K562 (cell line): ENCODE measurements around the gene TADA1. TPM values are rescaled to one million over a fixed set of nuclear protein-coding genes. Genes with fewer than 3 reads are reported as not detected.

Experiments
- FOXK1 ChIP-seq: sonication (generic); formaldehyde crosslinking; IDR thresholded peaks from 2 replicates; pipeline ENCODE4 v1.8.0; 2022; ENCODE audit warnings: missing genetic modification reagents, mild to moderate bottlenecking, borderline replicate concordance
- GABPB2 ChIP-seq: fragments of 250-450 bp; sonication (Bioruptor Pico); conservative IDR thresholded peaks from 2 replicates; pipeline ENCODE4 v1.5.1; 2021; ENCODE audit warnings: mild to moderate bottlenecking
- HMGXB4 ChIP-seq: sonication (generic); formaldehyde crosslinking; IDR thresholded peaks from 2 replicates; pipeline ENCODE4 v1.8.1; 2023; ENCODE audit warnings: mild to moderate bottlenecking, missing genetic modification reagents
- JUN ChIP-seq, 2 experiments: sonication (generic) in 1 of 2; formaldehyde crosslinking in 1 of 2; IDR thresholded peaks; 2 replicates each; pipeline versions ENCODE4 v1.6.1 to v1.8.0; 2012 to 2022; ENCODE audit warnings: borderline replicate concordance in 2 of 2, mild to moderate bottlenecking in 2 of 2, improper control_type of control experiment in 1 of 2, low read depth in 1 of 2, low read length in 1 of 2, missing genetic modification reagents in 1 of 2
- MCM5 ChIP-seq: fragments of 450-650 bp; IDR thresholded peaks from 2 replicates; pipeline ENCODE4 v1.6.1; 2016; ENCODE audit warnings: low read depth
- MNT ChIP-seq, 2 experiments: fragments of 450-650 bp; conservative IDR thresholded peaks; 2 replicates each; pipeline ENCODE4 v1.6.1; 2017; ENCODE audit warnings: mild to moderate bottlenecking in 2 of 2, moderate library complexity in 2 of 2
- NR4A1 ChIP-seq, 2 experiments: fragments of 250-450 bp in 1 of 2; fragments of 450-650 bp in 1 of 2; sonication (Bioruptor Pico) in 1 of 2; IDR thresholded peaks; 2 replicates each; pipeline versions ENCODE4 v1.4.0 to v1.6.1; 2016 to 2020; ENCODE audit warnings: mild to moderate bottlenecking in 2 of 2, missing compliant biosample characterization in 1 of 2, missing genetic modification characterization in 1 of 2, moderate library complexity in 1 of 2
- POLR2B ChIP-seq: fragments of 450-650 bp; IDR thresholded peaks from 2 replicates; pipeline ENCODE4 v1.6.1; 2018; ENCODE audit warnings: low read depth; ENCODE audit not compliant: partially characterized antibody
- RCOR1 ChIP-seq, 2 experiments: IDR thresholded peaks; 2 replicates each; pipeline ENCODE4 v1.6.1; 2012; ENCODE audit warnings: low read depth in 2 of 2, low read length in 2 of 2, borderline replicate concordance in 1 of 2, improper control_type of control experiment in 1 of 2
- SIN3A ChIP-seq, 2 experiments: fragments of 150-350 bp in 1 of 2; IDR thresholded peaks; 2 replicates each; pipeline ENCODE4 v1.6.1; 2011 to 2016; ENCODE audit warnings: borderline replicate concordance in 2 of 2, low read depth in 2 of 2, low read length in 2 of 2, mild to moderate bottlenecking in 2 of 2, moderate library complexity in 2 of 2; ENCODE audit not compliant: control insufficient read depth in 1 of 2
- STAG1 ChIP-seq: sonication (generic); formaldehyde crosslinking; IDR thresholded peaks from 2 replicates; pipeline ENCODE4 v1.5.0; 2020; ENCODE audit warnings: missing genetic modification reagents, borderline replicate concordance
- TSC22D4 ChIP-seq: fragments of 450-650 bp; IDR thresholded peaks from 2 replicates; pipeline ENCODE4 v1.6.1; 2016; ENCODE audit warnings: missing genetic modification characterization, missing biosample characterization, control low read depth
- XRCC3 ChIP-seq: fragments of 450-650 bp; IDR thresholded peaks from 2 replicates; pipeline ENCODE4 v1.6.1; 2017; ENCODE audit warnings: mild to moderate bottlenecking, moderate library complexity
- ZNF175 ChIP-seq: fragments of 200-800 bp; sonication (Bioruptor generic); IDR thresholded peaks from 2 replicates; pipeline ENCODE4 v1.6.1; 2016; ENCODE audit warnings: low read depth, mild to moderate bottlenecking, missing genetic modification characterization, missing compliant biosample characterization
- ZNF347 ChIP-seq: fragments of 450-650 bp; formaldehyde crosslinking; IDR thresholded peaks from 2 replicates; pipeline ENCODE4 v1.4.0; 2020; ENCODE audit warnings: low read depth, mild to moderate bottlenecking, moderate library complexity
- ZNF354B ChIP-seq: fragments of 250-450 bp; sonication (Bioruptor Pico); IDR thresholded peaks from 2 replicates; pipeline ENCODE4 v1.4.0; 2020
- polyA plus RNA-seq, 8 experiments: library from polyadenylated mRNA; depleted of rRNA in 4 of 8; stranded (reverse) in 5 of 8; unstranded in 3 of 8; fragments of >200 nt; fragmentation: Nextera tagmentation in 2 of 8; fragmentation: Illumina TruSeq in 1 of 8; extraction: Ambion mirVana in 2 of 8; extraction: Trizol in 1 of 8; gene quantifications; 2 replicates each; pipeline versions ENCODE4 v1.2.1 to v1.2.3, GENCODE V29; 2011 to 2014; ENCODE audit warnings: inconsistent platforms in 1 of 8, missing spikeins in 1 of 8
- total RNA-seq, 7 experiments: library from RNA; depleted of rRNA in 6 of 7; stranded (reverse); fragments of >200 nt in 6 of 7; fragmentation: Illumina TruSeq in 2 of 7; extraction: Trizol in 2 of 7; gene quantifications; 2 replicates each; pipeline versions ENCODE4 v1.2.1 to v1.2.3, GENCODE V29; 2011 to 2021; ENCODE audit warnings: low replicate concordance in 1 of 7
- TF ChIP-seq, protein P1 (sequence below), 2 experiments: fragments of 200-800 bp in 1 of 2; sonication (Bioruptor generic) in 1 of 2; sonication (generic) in 1 of 2; formaldehyde crosslinking in 1 of 2; IDR thresholded peaks in 1 of 2; conservative IDR thresholded peaks in 1 of 2; 2 replicates each; pipeline versions ENCODE4 v1.5.0 to v1.6.1; 2016 to 2020; ENCODE audit warnings: missing compliant biosample characterization in 1 of 2, missing genetic modification characterization in 1 of 2, missing genetic modification reagents in 1 of 2
- TF ChIP-seq, protein P2 (sequence below): fragments of 450-650 bp; formaldehyde crosslinking; IDR thresholded peaks from 2 replicates; pipeline ENCODE4 v1.4.0; 2020; ENCODE audit warnings: mild to moderate bottlenecking, moderate library complexity

The TADA1 gene
- total and polyA plus RNA-seq, 9 of the 15 experiments (the other 6 are each of a cell fraction or from before 2014, with no cell fraction given): 15.9 to 76.5 (median 28.7) TPM

- no peak for TF ChIP-seq ZNF354B (CRISPR knock-in tag)
- peak; percentile 4; the same call in 1 of the 2 replicates for TF ChIP-seq JUN (IDR thresholded peaks at IDR 0.05; ENCODE audit: borderline replicate concordance, low read depth, low read length)
- peak; percentile 74; the same call in 1 of the 2 replicates for TF ChIP-seq JUN (CRISPR knock-in tag; IDR thresholded peaks at IDR 0.05; ENCODE audit: borderline replicate concordance)
- no peak for TF ChIP-seq FOXK1 (CRISPR knock-in tag)
- no peak for TF ChIP-seq POLR2B
- TF ChIP-seq GABPB2 (CRISPR knock-in tag): no peak
- 0 out of 2 replicates have a peak, but pooled peaks have one; percentile 10 for TF ChIP-seq STAG1 (CRISPR knock-in tag)
- peak in 1 of 2 experiments; percentile 30; a peak in 2 of 4 replicates for TF ChIP-seq SIN3A (IDR thresholded peaks at IDR 0.05; ENCODE audit: borderline replicate concordance in 2 of 2, control insufficient read depth in 1 of 2, low read depth in 2 of 2, low read length in 2 of 2)
- TF ChIP-seq ZNF347 (CRISPR knock-in tag): no peak
- TF ChIP-seq, protein P1, sequence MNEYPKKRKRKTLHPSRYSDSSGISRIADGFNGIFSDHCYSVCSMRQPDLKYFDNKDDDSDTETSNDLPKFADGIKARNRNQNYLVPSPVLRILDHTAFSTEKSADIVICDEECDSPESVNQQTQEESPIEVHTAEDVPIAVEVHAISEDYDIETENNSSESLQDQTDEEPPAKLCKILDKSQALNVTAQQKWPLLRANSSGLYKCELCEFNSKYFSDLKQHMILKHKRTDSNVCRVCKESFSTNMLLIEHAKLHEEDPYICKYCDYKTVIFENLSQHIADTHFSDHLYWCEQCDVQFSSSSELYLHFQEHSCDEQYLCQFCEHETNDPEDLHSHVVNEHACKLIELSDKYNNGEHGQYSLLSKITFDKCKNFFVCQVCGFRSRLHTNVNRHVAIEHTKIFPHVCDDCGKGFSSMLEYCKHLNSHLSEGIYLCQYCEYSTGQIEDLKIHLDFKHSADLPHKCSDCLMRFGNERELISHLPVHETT (CRISPR knock-in tag; conservative IDR thresholded peaks at IDR 0.05 in 1 of 2, IDR thresholded peaks at IDR 0.05 in 1 of 2): peak in 1 of 2 experiments; percentile 26; a peak in 1 of 4 replicates
- TF ChIP-seq, protein P2, sequence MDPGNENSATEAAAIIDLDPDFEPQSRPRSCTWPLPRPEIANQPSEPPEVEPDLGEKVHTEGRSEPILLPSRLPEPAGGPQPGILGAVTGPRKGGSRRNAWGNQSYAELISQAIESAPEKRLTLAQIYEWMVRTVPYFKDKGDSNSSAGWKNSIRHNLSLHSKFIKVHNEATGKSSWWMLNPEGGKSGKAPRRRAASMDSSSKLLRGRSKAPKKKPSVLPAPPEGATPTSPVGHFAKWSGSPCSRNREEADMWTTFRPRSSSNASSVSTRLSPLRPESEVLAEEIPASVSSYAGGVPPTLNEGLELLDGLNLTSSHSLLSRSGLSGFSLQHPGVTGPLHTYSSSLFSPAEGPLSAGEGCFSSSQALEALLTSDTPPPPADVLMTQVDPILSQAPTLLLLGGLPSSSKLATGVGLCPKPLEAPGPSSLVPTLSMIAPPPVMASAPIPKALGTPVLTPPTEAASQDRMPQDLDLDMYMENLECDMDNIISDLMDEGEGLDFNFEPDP (CRISPR knock-in tag): no peak
- TF ChIP-seq NR4A1 (CRISPR knock-in tag; IDR thresholded peaks at IDR 0.05): 0 out of 2 replicates have a peak, but pooled peaks have one; percentile 24
- TF ChIP-seq NR4A1 (tag; IDR thresholded peaks at IDR 0.05): no peak
- peak in 1 of 2 experiments; percentile 73; a peak in 2 of 4 replicates for TF ChIP-seq RCOR1 (IDR thresholded peaks at IDR 0.05; ENCODE audit: borderline replicate concordance in 1 of 2, low read depth in 2 of 2, low read length in 2 of 2)
- 0 out of 2 replicates have a peak, but pooled peaks have one; percentile 25 for TF ChIP-seq ZNF175
- TF ChIP-seq XRCC3: no peak
- peak; percentile 88 to 94 for TF ChIP-seq MNT (conservative IDR thresholded peaks at IDR 0.05)
- TF ChIP-seq TSC22D4 (tag): no peak
- TF ChIP-seq HMGXB4: peak; percentile 92; the same call in 1 of the 2 replicates
- no peak for TF ChIP-seq MCM5
Measured at GRCh38 chr1:166875734-166876539, at the start of gene TADA1 (continued).
